SK-N-MC (cell line): ENCODE results near the gene TRIM42.

Experiments used
- EZH2 ChIP-seq: fragments of 200-600 bp; sonication (generic); IDR thresholded peaks from one replicate; pipeline ENCODE4 v1.6.1; 2017; ENCODE audit warnings: antibody characterized with exemption
- FOXP2 ChIP-seq: optimal IDR thresholded peaks from 2 replicates; pipeline ENCODE3; 2011; ENCODE audit warnings: mild to moderate bottlenecking, moderate library complexity; ENCODE audit not compliant: insufficient read depth; ENCODE audit errors: extremely low read length, control extremely low read depth
- POLR2AphosphoS5 ChIP-seq: IDR thresholded peaks from 2 replicates; pipeline ENCODE4 v1.6.1; 2012; ENCODE audit warnings: mild to moderate bottlenecking, low read depth, low read length, borderline replicate concordance

- TF ChIP-seq POLR2AphosphoS5 = no peak
- no peak for TF ChIP-seq EZH2
- TF ChIP-seq FOXP2 = no peak
Measured at GRCh38 chr3:140709751-140710150, 31.9 kb downstream of the TRIM42 start.
